Heart left ventricle (tissue), 13 donors: ENCODE results near the gene ASTN2.

Experiments
- CTCF ChIP-seq, 12 donors: fragments of 200-600 bp; sonication (generic) in 4 of 12; IDR thresholded peaks; one replicate each; pipeline versions ENCODE4 v1.5.0 to v1.8.0; 2018 to 2022; ENCODE audit warnings: antibody characterized with exemption in 12 of 12, mild to moderate bottlenecking in 5 of 12
- POLR2A ChIP-seq, 2 donors: fragments of 450-650 bp; IDR thresholded peaks; one replicate each; pipeline ENCODE4 v1.6.1; 2017; ENCODE audit warnings: antibody characterized with exemption in 2 of 2, mild to moderate bottlenecking in 2 of 2, moderate library complexity in 2 of 2
- donor health status: ischemic (EF 13 %, LVEDD 7.1; RV severe dilation, severe dysfunction).
- donor health status: DM: no; HTN: yes; CAD: no.
- donor health status: DM: no; HTN: no; CAD: no.
- donor health status: ischemic (EF 25% LVEDD 6.9; RV normal size, moderate dysfunction).
- donor health status: ischemic (EF 25% LVEDD 5.7; RV mildly dilated, moderate dysfunction).
- donor health status: ischemic (EF 35%, LVEDD 5.7; RV mildly dilated, moderate dysfunction).
- donor health status: nonischemic (EF 11% LVEDD 7.7; RV severe dilation, severe dysfunction).
- donor health status: DM: yes; HTN: yes; CAD: no.
- donor health status: PGD.
- donor health status: ischemic (EF 29% LVEDD 5.4; RV normal size, mild dysfunction).
- donor health status: nonischemic (EF 23%, LVEDD 6.1; RV moderate dilation, normal function).

- TF ChIP-seq POLR2A (IDR thresholded peaks at IDR 0.05) = no peak
- no peak for TF ChIP-seq CTCF (IDR thresholded peaks at IDR 0.05)
These were observed 540.6 kb downstream of the ASTN2 start for GRCh38 chr9:116873937-116874914.
